ENCODE data around the gene AHDC1. TPM values are rescaled to one million over a fixed set of nuclear protein-coding genes. Genes with fewer than 3 reads are reported as not detected.

The AHDC1 gene
- polyA plus RNA-seq, 1 donor from 2014 or later: 5.3 TPM

GRCh38 chr1:27487966-27488884 lies 115.7 kb downstream of the AHDC1 start:
- no peak overlapping the region for H3K9ac ChIP-seq (ENCODE audit: low read length)
- no peaks in the 10 kb centered on the region for H3K9me3 ChIP-seq (ENCODE audit: low read length)
- peaks cover 4% of the 10 kb centered on the region for H3F3A ChIP-seq (ENCODE audit: insufficient read depth, low read length, poor library complexity, severe bottlenecking)
- no peaks in the 10 kb centered on the region for H3K36me3 ChIP-seq (ENCODE audit: insufficient read depth, low read length)
- peaks cover 34% of the 10 kb centered on the region for H3K79me2 ChIP-seq (replicated peaks; ENCODE audit: insufficient read depth, low read length)
- H2AFZ ChIP-seq (ENCODE audit: low read depth, low read length): no peak overlapping the region
- TF ChIP-seq POLR2AphosphoS5 (IDR thresholded peaks at IDR 0.05): no peak
- TF ChIP-seq, protein P1, sequence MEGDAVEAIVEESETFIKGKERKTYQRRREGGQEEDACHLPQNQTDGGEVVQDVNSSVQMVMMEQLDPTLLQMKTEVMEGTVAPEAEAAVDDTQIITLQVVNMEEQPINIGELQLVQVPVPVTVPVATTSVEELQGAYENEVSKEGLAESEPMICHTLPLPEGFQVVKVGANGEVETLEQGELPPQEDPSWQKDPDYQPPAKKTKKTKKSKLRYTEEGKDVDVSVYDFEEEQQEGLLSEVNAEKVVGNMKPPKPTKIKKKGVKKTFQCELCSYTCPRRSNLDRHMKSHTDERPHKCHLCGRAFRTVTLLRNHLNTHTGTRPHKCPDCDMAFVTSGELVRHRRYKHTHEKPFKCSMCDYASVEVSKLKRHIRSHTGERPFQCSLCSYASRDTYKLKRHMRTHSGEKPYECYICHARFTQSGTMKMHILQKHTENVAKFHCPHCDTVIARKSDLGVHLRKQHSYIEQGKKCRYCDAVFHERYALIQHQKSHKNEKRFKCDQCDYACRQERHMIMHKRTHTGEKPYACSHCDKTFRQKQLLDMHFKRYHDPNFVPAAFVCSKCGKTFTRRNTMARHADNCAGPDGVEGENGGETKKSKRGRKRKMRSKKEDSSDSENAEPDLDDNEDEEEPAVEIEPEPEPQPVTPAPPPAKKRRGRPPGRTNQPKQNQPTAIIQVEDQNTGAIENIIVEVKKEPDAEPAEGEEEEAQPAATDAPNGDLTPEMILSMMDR (IDR thresholded peaks at IDR 0.05; ENCODE audit: poor library complexity, severe bottlenecking): no peak
- no peak for TF ChIP-seq SMC3 (conservative IDR thresholded peaks at IDR 0.05; ENCODE audit: poor library complexity)
- TF ChIP-seq, protein P2, sequence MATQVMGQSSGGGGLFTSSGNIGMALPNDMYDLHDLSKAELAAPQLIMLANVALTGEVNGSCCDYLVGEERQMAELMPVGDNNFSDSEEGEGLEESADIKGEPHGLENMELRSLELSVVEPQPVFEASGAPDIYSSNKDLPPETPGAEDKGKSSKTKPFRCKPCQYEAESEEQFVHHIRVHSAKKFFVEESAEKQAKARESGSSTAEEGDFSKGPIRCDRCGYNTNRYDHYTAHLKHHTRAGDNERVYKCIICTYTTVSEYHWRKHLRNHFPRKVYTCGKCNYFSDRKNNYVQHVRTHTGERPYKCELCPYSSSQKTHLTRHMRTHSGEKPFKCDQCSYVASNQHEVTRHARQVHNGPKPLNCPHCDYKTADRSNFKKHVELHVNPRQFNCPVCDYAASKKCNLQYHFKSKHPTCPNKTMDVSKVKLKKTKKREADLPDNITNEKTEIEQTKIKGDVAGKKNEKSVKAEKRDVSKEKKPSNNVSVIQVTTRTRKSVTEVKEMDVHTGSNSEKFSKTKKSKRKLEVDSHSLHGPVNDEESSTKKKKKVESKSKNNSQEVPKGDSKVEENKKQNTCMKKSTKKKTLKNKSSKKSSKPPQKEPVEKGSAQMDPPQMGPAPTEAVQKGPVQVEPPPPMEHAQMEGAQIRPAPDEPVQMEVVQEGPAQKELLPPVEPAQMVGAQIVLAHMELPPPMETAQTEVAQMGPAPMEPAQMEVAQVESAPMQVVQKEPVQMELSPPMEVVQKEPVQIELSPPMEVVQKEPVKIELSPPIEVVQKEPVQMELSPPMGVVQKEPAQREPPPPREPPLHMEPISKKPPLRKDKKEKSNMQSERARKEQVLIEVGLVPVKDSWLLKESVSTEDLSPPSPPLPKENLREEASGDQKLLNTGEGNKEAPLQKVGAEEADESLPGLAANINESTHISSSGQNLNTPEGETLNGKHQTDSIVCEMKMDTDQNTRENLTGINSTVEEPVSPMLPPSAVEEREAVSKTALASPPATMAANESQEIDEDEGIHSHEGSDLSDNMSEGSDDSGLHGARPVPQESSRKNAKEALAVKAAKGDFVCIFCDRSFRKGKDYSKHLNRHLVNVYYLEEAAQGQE (IDR thresholded peaks at IDR 0.05; ENCODE audit: borderline replicate concordance): no peak
- TF ChIP-seq EP300 (conservative IDR thresholded peaks at IDR 0.05; ENCODE audit: poor library complexity, severe bottlenecking): no peak
- TF ChIP-seq RAD21 (conservative IDR thresholded peaks at IDR 0.05): no peak
- TF ChIP-seq TAF1 (IDR thresholded peaks at IDR 0.05; ENCODE audit: low read depth): no peak
- TF ChIP-seq MXI1 (conservative IDR thresholded peaks at IDR 0.05; ENCODE audit: poor library complexity, severe bottlenecking): no peak
- no peak for TF ChIP-seq EZH2 (IDR thresholded peaks at IDR 0.05; ENCODE audit: borderline replicate concordance, insufficient read depth, low read length, poor library complexity, severe bottlenecking)
- no peaks in the 10 kb centered on the region for H3K27me3 ChIP-seq (ENCODE audit: insufficient read depth, low read depth, low read length)
- H3K27ac ChIP-seq (ENCODE audit: low read length): no peak overlapping the region
- H3K4me3 ChIP-seq (ENCODE audit: low read length): peak overlapping the region; percentile 100
- peak overlapping the region; percentile 86 for H3K4me2 ChIP-seq (ENCODE audit: low read length)
- H4K20me1 ChIP-seq (ENCODE audit: insufficient read depth): no peaks in the 10 kb centered on the region
- H3K9me2 ChIP-seq (ENCODE audit: insufficient read depth, low read length): no peaks in the 10 kb centered on the region

- no peaks in the 10 kb centered on the region for H3K36me3 ChIP-seq (ENCODE audit: insufficient read depth, low read length)
- H3F3A ChIP-seq (ENCODE audit: insufficient read depth, low read length, poor library complexity, severe bottlenecking): peaks cover 4% of the 10 kb centered on the region
- no peaks in the 10 kb centered on the region for H4K20me1 ChIP-seq (ENCODE audit: insufficient read depth)
- no peaks in the 10 kb centered on the region for H3K9me2 ChIP-seq (ENCODE audit: insufficient read depth, low read length)
- H2AFZ ChIP-seq (ENCODE audit: low read depth, low read length): no peak overlapping the region
- H3K27me3 ChIP-seq (ENCODE audit: insufficient read depth, low read depth, low read length): no peaks in the 10 kb centered on the region
- no peak overlapping the region for H3K9ac ChIP-seq (ENCODE audit: low read length)
- H3K4me2 ChIP-seq (ENCODE audit: low read length): no peak overlapping the region
- no peak overlapping the region for H3K27ac ChIP-seq (ENCODE audit: low read length)
- H3K9me3 ChIP-seq (ENCODE audit: low read length): no peaks in the 10 kb centered on the region
- TF ChIP-seq EZH2 (IDR thresholded peaks at IDR 0.05; ENCODE audit: borderline replicate concordance, insufficient read depth, low read length, poor library complexity, severe bottlenecking): no peak
- no peak for TF ChIP-seq POLR2AphosphoS5 (IDR thresholded peaks at IDR 0.05)
- TF ChIP-seq EP300 (conservative IDR thresholded peaks at IDR 0.05; ENCODE audit: poor library complexity, severe bottlenecking): no peak
- no peak for TF ChIP-seq TAF1 (IDR thresholded peaks at IDR 0.05; ENCODE audit: low read depth)
- TF ChIP-seq, protein P2 (IDR thresholded peaks at IDR 0.05; ENCODE audit: borderline replicate concordance): no peak
- no peak for TF ChIP-seq SMC3 (conservative IDR thresholded peaks at IDR 0.05; ENCODE audit: poor library complexity)
- no peak for TF ChIP-seq MXI1 (conservative IDR thresholded peaks at IDR 0.05; ENCODE audit: poor library complexity, severe bottlenecking)
- TF ChIP-seq, protein P1 (IDR thresholded peaks at IDR 0.05; ENCODE audit: poor library complexity, severe bottlenecking): no peak
- no peak for TF ChIP-seq RAD21 (conservative IDR thresholded peaks at IDR 0.05)
- peaks cover 47% of the 10 kb centered on the region for H3K79me2 ChIP-seq (replicated peaks; ENCODE audit: insufficient read depth, low read length)
- H3K4me3 ChIP-seq (ENCODE audit: low read length): no peak overlapping the region
Measured at GRCh38 chr1:27485363-27485762, 118.6 kb downstream of the AHDC1 start.

All from neural cell (in vitro differentiated cells).